Nephron (organoid): ENCODE results near the gene TSPAN5.

Experiments
- H3K27ac Mint-ChIP-seq, 3 experiments: 2 replicates each; pipeline ENCODE4 v1.8.0; 2020; ENCODE audit warnings: mixed read lengths in 3 of 3, mild to moderate bottlenecking in 2 of 3, moderate library complexity in 1 of 3
- H3K27me3 Mint-ChIP-seq: 2 replicates; pipeline ENCODE4 v1.8.0; 2021; ENCODE audit warnings: low read depth, mild to moderate bottlenecking, moderate library complexity, mixed read lengths
- H3K36me3 Mint-ChIP-seq: 2 replicates; pipeline ENCODE4 v1.8.0; 2020; ENCODE audit warnings: low read depth, mixed read lengths
- H3K4me1 Mint-ChIP-seq: 2 replicates; pipeline ENCODE4 v1.8.0; 2020; ENCODE audit warnings: mixed read lengths
- H3K4me3 Mint-ChIP-seq, 3 experiments: 2 replicates each; pipeline ENCODE4 v1.8.0; 2020; ENCODE audit warnings: mild to moderate bottlenecking in 3 of 3, mixed read lengths in 3 of 3, moderate library complexity in 2 of 3
- H3K9me3 Mint-ChIP-seq: 2 replicates; pipeline ENCODE4 v1.8.0; 2020; ENCODE audit warnings: mixed read lengths
- CTCF ChIP-seq, 3 experiments: fragments of 200-600 bp; sonication (generic); IDR thresholded peaks; one replicate each; pipeline ENCODE4 v1.5.0; 2021; ENCODE audit warnings: antibody characterized with exemption in 3 of 3; ENCODE audit not compliant: unreplicated experiment in 3 of 3

The TSPAN5 gene

GRCh38 chr4:98672583-98673287, 14.3 kb upstream of the TSPAN5 start:
- Mint-ChIP-seq H3K9me3 (no peaks in the 10 kb centered on the region), H3K4me1 (peaks cover 18% of the 10 kb centered on the region), H3K4me3 (no peak overlapping the region), H3K27me3 (peaks cover 4% of the 10 kb centered on the region), H3K27ac (no peak overlapping the region), H3K36me3 (no peaks in the 10 kb centered on the region)
- no peak for TF ChIP-seq CTCF (IDR thresholded peaks at IDR 0.05; ENCODE audit: unreplicated experiment in 3 of 3)

- Mint-ChIP-seq H3K36me3 (no peaks in the 10 kb centered on the region), H3K27ac (no peak overlapping the region), H3K4me3 (no peak overlapping the region), H3K27me3 (peaks cover 4% of the 10 kb centered on the region), H3K9me3 (no peaks in the 10 kb centered on the region), H3K4me1 (peaks cover 18% of the 10 kb centered on the region)
- TF ChIP-seq CTCF (IDR thresholded peaks at IDR 0.05; ENCODE audit: unreplicated experiment in 3 of 3), result no peak
Observed at GRCh38 chr4:98671131-98671530, 12.7 kb upstream of the TSPAN5 start.

GRCh38 chr4:98670186-98670585, 11.8 kb upstream of the TSPAN5 start:
- H3K9me3 Mint-ChIP-seq, result no peaks in the 10 kb centered on the region
- H3K4me1 Mint-ChIP-seq, result peaks cover 18% of the 10 kb centered on the region
- no peaks in the 10 kb centered on the region for H3K36me3 Mint-ChIP-seq
- TF ChIP-seq CTCF (IDR thresholded peaks at IDR 0.05; ENCODE audit: unreplicated experiment in 3 of 3), result no peak
- H3K4me3 Mint-ChIP-seq, result no peak overlapping the region
- H3K27me3 Mint-ChIP-seq, result peaks cover 4% of the 10 kb centered on the region
- no peak overlapping the region for H3K27ac Mint-ChIP-seq

- no peaks in the 10 kb centered on the region for H3K36me3 Mint-ChIP-seq
- H3K4me1 Mint-ChIP-seq, result peaks cover 18% of the 10 kb centered on the region
- no peak for TF ChIP-seq CTCF (IDR thresholded peaks at IDR 0.05; ENCODE audit: unreplicated experiment in 3 of 3)
- peaks cover 2% of the 10 kb centered on the region for H3K9me3 Mint-ChIP-seq
- H3K27me3 Mint-ChIP-seq, result peaks cover 4% of the 10 kb centered on the region
- H3K4me3 Mint-ChIP-seq, result no peak overlapping the region
- H3K27ac Mint-ChIP-seq, result no peak overlapping the region
Observed at GRCh38 chr4:98669577-98669976, 11.2 kb upstream of the TSPAN5 start.

GRCh38 chr4:98664959-98665358, 6.5 kb upstream of the TSPAN5 start:
- no peak for TF ChIP-seq CTCF (IDR thresholded peaks at IDR 0.05; ENCODE audit: unreplicated experiment in 3 of 3)
- Mint-ChIP-seq H3K36me3 (no peaks in the 10 kb centered on the region), H3K4me3 (no peak overlapping the region), H3K27ac (no peak overlapping the region), H3K27me3 (peaks cover 21% of the 10 kb centered on the region), H3K9me3 (peaks cover 4% of the 10 kb centered on the region), H3K4me1 (peaks cover 25% of the 10 kb centered on the region)
